OCI-LY3 (cell line): Measurements from ENCODE around the gene RPS24.

ENCODE experiments used
- CTCF ChIP-seq: fragments of 200-600, 300-600 bp; sonication (generic); IDR thresholded peaks from 2 replicates; pipeline ENCODE4 v1.5.1; 2014; ENCODE audit warnings: antibody characterized with exemption, low read length, low read depth
- EZH2phosphoT487 ChIP-seq: fragments of 200-600 bp; shearing (Covaris generic); IDR thresholded peaks from 2 replicates; pipeline ENCODE4 v1.6.1; 2018; ENCODE audit warnings: antibody characterized with exemption, mixed run types, low read depth

DNA sequence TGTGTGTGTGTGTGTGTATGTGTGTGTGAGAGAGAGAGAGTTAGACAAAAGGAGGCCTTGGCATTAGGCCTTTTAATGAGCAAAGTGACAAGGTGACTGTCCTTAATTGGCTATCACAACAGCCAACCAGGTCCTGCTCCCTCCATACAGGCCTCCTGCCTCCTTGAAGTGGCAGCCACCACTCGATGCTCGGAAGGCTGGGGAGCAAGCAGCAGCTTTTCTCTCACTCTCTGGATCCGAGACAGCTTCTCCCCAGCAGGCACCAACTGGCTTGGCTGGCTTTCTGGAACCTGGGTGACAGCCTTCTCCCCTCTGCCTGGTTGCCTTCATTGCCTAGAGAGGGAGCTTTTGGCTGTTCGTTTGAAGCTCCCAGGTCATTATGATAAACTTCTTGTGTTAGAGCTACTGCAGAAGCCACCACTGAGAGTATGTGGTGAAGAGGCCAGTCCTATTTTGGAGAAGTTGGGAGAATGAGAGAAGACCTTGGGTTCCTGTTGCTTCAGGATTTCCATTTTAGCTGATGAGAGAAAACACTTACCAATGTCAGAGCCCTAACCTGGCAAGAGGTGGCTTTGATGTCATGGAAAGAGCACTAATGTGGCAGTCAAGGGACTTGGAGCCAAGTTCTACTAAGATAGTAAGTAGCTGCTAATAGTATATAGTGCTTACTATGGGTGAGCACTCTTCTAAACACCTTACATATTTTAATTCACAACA is 37.6 kb downstream of the RPS24 start:
- TF ChIP-seq CTCF (no peak), EZH2phosphoT487 (no peak)
